ENCODE data around the gene THUMPD2. TPM values are rescaled to one million over a fixed set of nuclear protein-coding genes. Genes with fewer than 3 reads are reported as not detected.
A peak's percentile ranks its signal among the peaks of the same experiment; 100 is the strongest.

THUMPD2 gene
- total RNA-seq, 1 experiment from 2014 or later, result 19.6 TPM

DNA sequence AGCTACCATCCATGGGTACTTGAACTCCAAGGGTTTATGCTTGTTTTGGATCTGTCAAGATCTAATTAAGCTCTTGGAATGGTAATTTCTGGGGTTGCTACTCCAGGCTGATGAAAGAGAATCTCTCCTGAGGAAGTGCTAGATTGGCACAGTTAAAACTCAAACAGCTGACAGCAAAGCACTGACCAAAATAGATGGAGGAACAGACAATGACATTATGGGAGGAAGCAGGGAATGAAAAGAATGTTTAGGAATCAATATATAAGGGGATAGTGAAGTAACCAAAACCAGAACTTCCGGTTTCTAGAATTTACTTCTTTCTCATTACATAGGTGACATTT lies 6.3 kb downstream of the THUMPD2 start:
- Mint-ChIP-seq H3K4me3 (no peak overlapping the region), H3K27ac (peak overlapping the region; percentile 78; the same call in 1 of the 2 replicates), H3K9me3 (peaks cover 4% of the 10 kb centered on the region), H3K27me3 (ENCODE audit: low read depth) (no peaks in the 10 kb centered on the region), H3K4me1 (peaks cover 33% of the 10 kb centered on the region), H3K36me3 (peaks cover 30% of the 10 kb centered on the region)
- ChIA-PET CTCF (interaction anchor here (1.8 kb wide), 1 partner anchor 141 kb away, joined by 4 read pairs; no protein-coding TSS in a partner anchor), POLR2A (no interaction called here)
- ATAC-seq, result no peak
- no peak for TF ChIP-seq PRRX2 (CRISPR knock-in tag; IDR thresholded peaks at IDR 0.05)
- TF ChIP-seq FOXP4 (CRISPR knock-in tag; IDR thresholded peaks at IDR 0.05), result no peak
- no peak for TF ChIP-seq GTF2I (CRISPR knock-in tag; conservative IDR thresholded peaks at IDR 0.05)
- TF ChIP-seq FOXP1 (CRISPR knock-in tag; IDR thresholded peaks at IDR 0.05; ENCODE audit: borderline replicate concordance), result no peak
- TF ChIP-seq RELA (CRISPR knock-in tag; IDR thresholded peaks at IDR 0.05; ENCODE audit: borderline replicate concordance), result no peak
- TF ChIP-seq TP53 (CRISPR knock-in tag; IDR thresholded peaks at IDR 0.05), result no peak
- TF ChIP-seq, protein P1, sequence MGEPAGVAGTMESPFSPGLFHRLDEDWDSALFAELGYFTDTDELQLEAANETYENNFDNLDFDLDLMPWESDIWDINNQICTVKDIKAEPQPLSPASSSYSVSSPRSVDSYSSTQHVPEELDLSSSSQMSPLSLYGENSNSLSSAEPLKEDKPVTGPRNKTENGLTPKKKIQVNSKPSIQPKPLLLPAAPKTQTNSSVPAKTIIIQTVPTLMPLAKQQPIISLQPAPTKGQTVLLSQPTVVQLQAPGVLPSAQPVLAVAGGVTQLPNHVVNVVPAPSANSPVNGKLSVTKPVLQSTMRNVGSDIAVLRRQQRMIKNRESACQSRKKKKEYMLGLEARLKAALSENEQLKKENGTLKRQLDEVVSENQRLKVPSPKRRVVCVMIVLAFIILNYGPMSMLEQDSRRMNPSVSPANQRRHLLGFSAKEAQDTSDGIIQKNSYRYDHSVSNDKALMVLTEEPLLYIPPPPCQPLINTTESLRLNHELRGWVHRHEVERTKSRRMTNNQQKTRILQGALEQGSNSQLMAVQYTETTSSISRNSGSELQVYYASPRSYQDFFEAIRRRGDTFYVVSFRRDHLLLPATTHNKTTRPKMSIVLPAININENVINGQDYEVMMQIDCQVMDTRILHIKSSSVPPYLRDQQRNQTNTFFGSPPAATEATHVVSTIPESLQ (CRISPR knock-in tag; IDR thresholded peaks at IDR 0.05), result no peak
- no peak for TF ChIP-seq AFF4 (CRISPR knock-in tag; IDR thresholded peaks at IDR 0.05; ENCODE audit: borderline replicate concordance)
- TF ChIP-seq TCF7 (CRISPR knock-in tag; IDR thresholded peaks at IDR 0.05; ENCODE audit: low read depth), result no peak
- TF ChIP-seq TEAD1 (CRISPR knock-in tag; IDR thresholded peaks at IDR 0.05), result no peak
- TF ChIP-seq, protein P2, sequence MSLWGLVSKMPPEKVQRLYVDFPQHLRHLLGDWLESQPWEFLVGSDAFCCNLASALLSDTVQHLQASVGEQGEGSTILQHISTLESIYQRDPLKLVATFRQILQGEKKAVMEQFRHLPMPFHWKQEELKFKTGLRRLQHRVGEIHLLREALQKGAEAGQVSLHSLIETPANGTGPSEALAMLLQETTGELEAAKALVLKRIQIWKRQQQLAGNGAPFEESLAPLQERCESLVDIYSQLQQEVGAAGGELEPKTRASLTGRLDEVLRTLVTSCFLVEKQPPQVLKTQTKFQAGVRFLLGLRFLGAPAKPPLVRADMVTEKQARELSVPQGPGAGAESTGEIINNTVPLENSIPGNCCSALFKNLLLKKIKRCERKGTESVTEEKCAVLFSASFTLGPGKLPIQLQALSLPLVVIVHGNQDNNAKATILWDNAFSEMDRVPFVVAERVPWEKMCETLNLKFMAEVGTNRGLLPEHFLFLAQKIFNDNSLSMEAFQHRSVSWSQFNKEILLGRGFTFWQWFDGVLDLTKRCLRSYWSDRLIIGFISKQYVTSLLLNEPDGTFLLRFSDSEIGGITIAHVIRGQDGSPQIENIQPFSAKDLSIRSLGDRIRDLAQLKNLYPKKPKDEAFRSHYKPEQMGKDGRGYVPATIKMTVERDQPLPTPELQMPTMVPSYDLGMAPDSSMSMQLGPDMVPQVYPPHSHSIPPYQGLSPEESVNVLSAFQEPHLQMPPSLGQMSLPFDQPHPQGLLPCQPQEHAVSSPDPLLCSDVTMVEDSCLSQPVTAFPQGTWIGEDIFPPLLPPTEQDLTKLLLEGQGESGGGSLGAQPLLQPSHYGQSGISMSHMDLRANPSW (CRISPR knock-in tag; conservative IDR thresholded peaks at IDR 0.05; ENCODE audit: low read depth), result no peak
- no peak for TF ChIP-seq HMGA2 (CRISPR knock-in tag; IDR thresholded peaks at IDR 0.05)
- no peak for TF ChIP-seq NR3C1 (CRISPR knock-in tag; conservative IDR thresholded peaks at IDR 0.05; ENCODE audit: low read depth)
- no peak for TF ChIP-seq ZNF396 (CRISPR knock-in tag; IDR thresholded peaks at IDR 0.05; ENCODE audit: borderline replicate concordance)
- no peak for TF ChIP-seq CBFB (CRISPR knock-in tag; IDR thresholded peaks at IDR 0.05; ENCODE audit: low read depth)
- no peak for TF ChIP-seq ZSCAN18 (CRISPR knock-in tag; IDR thresholded peaks at IDR 0.05)
- TF ChIP-seq, protein P3, sequence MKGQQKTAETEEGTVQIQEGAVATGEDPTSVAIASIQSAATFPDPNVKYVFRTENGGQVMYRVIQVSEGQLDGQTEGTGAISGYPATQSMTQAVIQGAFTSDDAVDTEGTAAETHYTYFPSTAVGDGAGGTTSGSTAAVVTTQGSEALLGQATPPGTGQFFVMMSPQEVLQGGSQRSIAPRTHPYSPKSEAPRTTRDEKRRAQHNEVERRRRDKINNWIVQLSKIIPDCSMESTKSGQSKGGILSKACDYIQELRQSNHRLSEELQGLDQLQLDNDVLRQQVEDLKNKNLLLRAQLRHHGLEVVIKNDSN (CRISPR knock-in tag; IDR thresholded peaks at IDR 0.05), result no peak
- TF ChIP-seq NR1H2 (CRISPR knock-in tag; IDR thresholded peaks at IDR 0.05), result no peak
- no peak for TF ChIP-seq NR2C2 (CRISPR knock-in tag; IDR thresholded peaks at IDR 0.05)
- DNase-seq (ENCODE audit: low spot score), result no peak
